NCI-H2171 treated with DMSO at 0.1 percent for 48 hours (cell line): ENCODE measurements around the gene JPH2.

Experiments used
- DNase-seq: peaks from one replicate; lab custom pipeline; 2025; lab: John Stamatoyannopoulos, UW

JPH2 gene

DNA sequence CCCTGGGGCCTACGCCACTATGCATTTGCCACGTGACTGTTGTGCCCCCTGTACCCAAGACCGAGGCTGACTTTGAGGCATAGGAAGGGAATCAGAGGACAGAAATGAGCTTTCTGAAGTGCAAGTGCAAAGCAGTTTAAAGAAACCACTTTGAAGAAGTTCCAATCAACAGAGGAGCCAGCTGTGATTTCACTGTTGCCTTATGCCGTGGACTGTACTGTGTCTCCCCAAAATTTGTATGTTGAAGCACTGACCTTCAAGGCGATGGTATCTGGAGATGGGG lies 111.1 kb downstream of the JPH2 start:
- no peak for DNase-seq

DNA sequence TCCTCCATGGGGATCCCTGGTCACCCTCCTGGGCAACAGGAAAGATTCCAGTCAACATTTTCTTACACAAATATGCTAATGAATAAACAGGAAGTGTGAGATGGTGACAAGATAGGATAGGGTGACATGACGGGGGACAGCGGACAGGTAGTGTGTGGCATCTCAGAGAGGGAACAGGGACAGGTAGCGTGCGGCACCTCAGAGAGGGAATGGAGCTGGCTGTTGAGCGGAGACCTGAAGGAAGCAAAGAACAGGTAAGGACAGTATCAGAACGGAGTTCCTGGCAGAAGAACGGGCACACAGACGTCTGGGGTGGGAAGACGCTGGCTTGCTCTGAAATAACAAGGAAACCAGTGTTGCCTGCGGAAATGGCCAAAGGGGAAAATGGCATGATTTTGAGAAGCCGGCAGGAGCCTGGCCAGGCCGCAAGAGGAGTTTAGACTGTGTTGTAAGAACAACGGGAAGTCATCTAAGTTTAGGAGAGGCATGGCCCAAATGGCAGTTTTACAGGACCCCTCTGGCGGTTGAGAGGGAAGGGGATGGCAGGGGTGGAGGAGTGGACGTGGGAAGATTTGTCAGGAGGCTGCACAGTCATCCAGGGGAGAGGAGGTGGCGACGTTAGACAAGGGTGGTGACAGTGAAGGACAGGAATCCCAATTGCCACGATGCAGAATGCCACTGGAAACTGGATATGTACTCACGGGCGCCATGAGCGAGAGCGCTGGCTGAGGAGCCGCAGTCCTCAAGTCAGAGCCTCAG lies 111.6 kb downstream of the JPH2 start:
- no peak for DNase-seq

GRCh38 chr20:44074252-44075151 lies 112.5 kb downstream of the JPH2 start:
- DNase-seq, result no peak

GRCh38 chr20:44073675-44074071 lies 113.3 kb downstream of the JPH2 start:
- DNase-seq, result no peak

GRCh38 chr20:44073011-44073674 lies 113.8 kb downstream of the JPH2 start:
- DNase-seq, result no peak

GRCh38 chr20:44072384-44072783 lies 114.6 kb downstream of the JPH2 start:
- no peak for DNase-seq

- no peak for DNase-seq
These were observed 115.4 kb downstream of the JPH2 start for GRCh38 chr20:44071526-44072111.

DNA sequence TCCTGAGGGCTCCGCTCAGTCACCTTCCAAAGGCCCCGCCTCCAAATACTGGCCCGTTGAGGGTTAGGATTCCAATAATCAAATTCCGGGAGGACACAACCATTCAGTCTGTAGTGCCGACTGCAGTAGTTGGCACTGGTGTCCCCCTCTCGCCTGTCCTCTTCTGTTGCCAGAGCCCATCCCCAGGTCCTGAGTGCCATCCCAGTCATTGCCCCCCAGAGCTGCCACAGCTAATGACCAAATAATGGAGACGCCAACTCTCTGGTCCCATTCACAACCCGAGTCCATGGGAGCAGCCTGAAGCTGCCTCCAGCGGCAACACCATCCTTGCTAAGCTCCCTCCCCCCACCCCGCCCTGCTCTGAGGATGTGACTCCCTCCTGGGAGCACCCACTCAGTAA lies 115.9 kb downstream of the JPH2 start:
- DNase-seq, result no peak

GRCh38 chr20:44070139-44070900 lies 116.7 kb downstream of the JPH2 start:
- no peak for DNase-seq

DNA sequence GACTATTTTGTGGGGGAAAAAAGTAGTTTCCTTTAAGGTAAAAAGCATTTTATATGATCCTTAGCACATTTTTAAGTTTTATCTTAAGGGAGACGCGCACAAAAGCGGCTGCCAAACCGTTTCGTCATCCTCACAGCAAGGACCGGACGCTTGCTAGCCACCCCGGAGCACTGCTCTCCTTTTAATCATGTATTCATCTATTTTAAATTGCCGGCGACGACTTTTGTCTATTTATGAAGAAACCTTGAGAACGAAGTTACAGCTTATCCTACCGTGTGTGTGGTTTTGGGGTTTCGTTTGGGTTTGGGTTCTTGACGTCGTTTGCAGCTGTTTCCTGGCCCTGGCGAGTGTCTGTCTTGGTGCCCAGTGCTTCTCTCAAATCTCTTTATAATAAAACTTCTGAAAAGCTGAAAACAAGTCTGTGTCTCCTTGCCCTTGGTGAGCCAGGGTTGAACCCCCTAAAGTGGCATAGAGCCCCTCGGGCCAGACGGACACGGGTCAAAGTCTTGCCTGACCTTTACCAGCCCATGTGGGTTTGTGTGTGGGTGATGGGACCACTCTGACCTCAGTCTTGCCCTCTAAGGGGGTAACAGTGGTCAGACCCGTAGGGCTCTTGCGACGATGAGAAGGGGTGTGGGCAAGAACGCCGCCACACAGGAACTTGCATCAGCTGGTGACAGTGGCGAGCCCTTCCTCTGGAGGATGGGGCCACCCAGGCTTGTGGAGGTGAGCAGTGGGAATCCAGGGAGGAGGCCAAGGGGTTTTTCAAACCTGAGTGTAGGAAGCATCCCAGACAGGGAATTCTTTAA lies 117.6 kb downstream of the JPH2 start:
- DNase-seq, result no peak

DNA sequence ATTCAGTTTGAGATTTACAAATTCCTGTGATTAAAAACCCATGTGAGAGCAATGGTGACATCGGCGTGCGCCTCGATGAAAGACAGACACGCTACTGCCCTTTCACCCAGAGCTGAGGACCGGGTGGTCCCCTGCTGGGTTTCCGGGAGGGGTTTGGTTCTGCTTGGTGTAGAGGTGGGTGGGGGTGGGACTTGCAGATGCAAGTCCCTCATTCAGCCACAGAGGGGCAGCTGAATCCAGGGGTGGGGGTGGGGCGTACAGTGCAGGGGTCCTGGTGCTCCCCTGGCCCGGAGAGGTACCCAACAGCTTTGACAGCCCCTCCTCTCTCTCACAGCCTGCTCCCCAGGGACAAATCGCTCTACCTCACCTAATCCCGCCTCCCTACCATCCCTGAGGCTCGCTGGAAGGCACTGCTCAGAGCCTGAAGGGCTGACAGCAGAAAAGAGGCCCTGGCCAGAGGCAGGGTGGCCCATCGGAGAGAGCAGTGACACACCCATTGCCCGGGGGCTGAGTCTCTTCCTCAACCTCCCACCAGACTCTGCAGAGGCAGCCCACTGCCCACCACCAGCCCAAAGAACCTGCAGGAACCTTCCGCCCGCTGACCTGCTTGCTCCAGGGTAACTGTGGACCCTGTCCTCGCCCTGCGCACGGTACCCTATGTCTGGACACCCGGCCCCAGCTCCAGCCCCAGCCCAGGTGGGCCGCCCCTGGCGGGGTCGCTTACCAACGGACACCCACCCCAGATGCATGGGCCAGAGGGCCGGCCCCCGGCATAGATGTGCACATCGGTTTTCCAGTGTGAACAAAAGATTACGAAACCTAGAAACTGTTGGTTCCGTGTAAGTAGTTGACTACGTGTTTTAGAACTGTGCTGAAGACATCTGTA lies 118.4 kb downstream of the JPH2 start:
- no peak for DNase-seq

GRCh38 chr20:44067650-44068081 lies 119.3 kb downstream of the JPH2 start:
- DNase-seq, result no peak

GRCh38 chr20:44066645-44067606 lies 120.1 kb downstream of the JPH2 start:
- no peak for DNase-seq

- no peak for DNase-seq
These were observed 121.3 kb downstream of the JPH2 start for GRCh38 chr20:44065401-44066340.

GRCh38 chr20:44064501-44065400 lies 122.2 kb downstream of the JPH2 start:
- DNase-seq, result no peak
